ENCODE data around the gene ETHE1.
A peak's percentile ranks its signal among the peaks of the same experiment; 100 is the strongest.

GRCh38 chr19:43503501-43504425 is 23.2 kb downstream of the ETHE1 start:
- peak in 1 of 4 experiments; percentile 56 for TF ChIP-seq CTCF (IDR thresholded peaks at IDR 0.05)
- peak; percentile 44 for TF ChIP-seq POLR2AphosphoS5 (IDR thresholded peaks at IDR 0.05)
